Caco-2 (cell line): Measurements from ENCODE around the gene THOC2. TPM values are rescaled to one million over a fixed set of nuclear protein-coding genes. Genes with fewer than 3 reads are reported as not detected.

Experiments used
- BruUV-seq: library from RNA; stranded (reverse); fragments of 400-500 nt; replicated peaks from 2 replicates; lab custom pipeline; 2021; lab: Mats Ljungman, UMichigan
- CTCF ChIA-PET: fragments of 300-600 bp; sonication (Branson Sonifier 250); formaldehyde crosslinking; loops from one replicate; lab custom pipeline; 2022; ENCODE audit warnings: antibody characterized with exemption; lab: Charles Lee
- POLR2A ChIA-PET: fragments of 300-600 bp; sonication (Branson Sonifier 250); formaldehyde crosslinking; loops from one replicate; lab custom pipeline; 2022; ENCODE audit warnings: antibody characterized with exemption; lab: Charles Lee
- DNase-seq, 2 experiments: peaks; one replicate each; pipeline versions ENCODE4 v3.0.0 to v3.0.0-alpha.2; 2020 to 2022
- H3K27me3 ChIP-seq: replicated peaks from 2 replicates; pipeline ENCODE4 v1.6.0; 2011; ENCODE audit warnings: low read length; ENCODE audit not compliant: control insufficient read depth, insufficient read depth
- H3K36me3 ChIP-seq: 2 replicates; pipeline ENCODE4 v1.5.1; 2011; ENCODE audit warnings: low read length; ENCODE audit not compliant: control insufficient read depth, insufficient read depth
- H3K4me1 ChIP-seq: fragments of 250-450 bp; sonication (Bioruptor Pico); 2 replicates; pipeline ENCODE4 v1.5.1; 2020; ENCODE audit warnings: mild to moderate bottlenecking
- H3K4me3 ChIP-seq: 2 replicates; pipeline ENCODE4 v1.5.1; 2011; ENCODE audit warnings: low read depth, mild to moderate bottlenecking, control low read depth, low read length
- H3K9me3 ChIP-seq: fragments of 250-450 bp; sonication (Bioruptor Pico); 2 replicates; pipeline ENCODE4 v1.5.1; 2020; ENCODE audit warnings: mild to moderate bottlenecking, moderate library complexity
- H3K27ac Mint-ChIP-seq: one replicate; pipeline ENCODE4 v1.8.0; 2022; ENCODE audit warnings: mixed read lengths; ENCODE audit not compliant: unreplicated experiment
- H3K27me3 Mint-ChIP-seq: one replicate; pipeline ENCODE4 v1.8.0; 2022; ENCODE audit warnings: mixed read lengths; ENCODE audit not compliant: insufficient read depth, unreplicated experiment
- H3K36me3 Mint-ChIP-seq: one replicate; pipeline ENCODE4 v1.8.0; 2022; ENCODE audit warnings: mild to moderate bottlenecking, mixed read lengths; ENCODE audit not compliant: insufficient read depth, unreplicated experiment
- H3K4me1 Mint-ChIP-seq: one replicate; pipeline ENCODE4 v1.8.0; 2022; ENCODE audit warnings: low read depth, mixed read lengths; ENCODE audit not compliant: unreplicated experiment
- H3K4me3 Mint-ChIP-seq: one replicate; pipeline ENCODE4 v1.8.0; 2022; ENCODE audit warnings: mild to moderate bottlenecking, moderate library complexity, mixed read lengths; ENCODE audit not compliant: unreplicated experiment
- H3K9me3 Mint-ChIP-seq: one replicate; pipeline ENCODE4 v1.8.0; 2022; ENCODE audit warnings: mixed read lengths; ENCODE audit not compliant: unreplicated experiment
- CTCF ChIP-seq, 2 experiments: fragments of 200-600 bp in 1 of 2; IDR thresholded peaks; 1 replicate in 1 of 2; 2 replicates in 1 of 2; pipeline versions ENCODE4 v1.5.1 to v1.8.0; 2011 to 2022; ENCODE audit warnings: antibody characterized with exemption in 1 of 2, control low read depth in 1 of 2, inconsistent platforms in 1 of 2, low read depth in 1 of 2, low read length in 1 of 2, mild to moderate bottlenecking in 1 of 2, moderate library complexity in 1 of 2; ENCODE audit not compliant: insufficient read depth in 1 of 2, severe bottlenecking in 1 of 2, unreplicated experiment in 1 of 2
- intact Hi-C: fragments of 100-400 bp; cut with micrococcal nuclease; formaldehyde crosslinking; loops from one replicate; pipeline ENCODE4 v1.10.0; 2022; ENCODE audit not compliant: unreplicated experiment
- total RNA-seq: library from RNA; stranded (reverse); gene quantifications from 2 replicates; pipeline ENCODE4 v1.2.3, GENCODE V29; 2022

THOC2 gene
- total RNA-seq, 1 experiment from 2014 or later, result 85.4 TPM

DNA sequence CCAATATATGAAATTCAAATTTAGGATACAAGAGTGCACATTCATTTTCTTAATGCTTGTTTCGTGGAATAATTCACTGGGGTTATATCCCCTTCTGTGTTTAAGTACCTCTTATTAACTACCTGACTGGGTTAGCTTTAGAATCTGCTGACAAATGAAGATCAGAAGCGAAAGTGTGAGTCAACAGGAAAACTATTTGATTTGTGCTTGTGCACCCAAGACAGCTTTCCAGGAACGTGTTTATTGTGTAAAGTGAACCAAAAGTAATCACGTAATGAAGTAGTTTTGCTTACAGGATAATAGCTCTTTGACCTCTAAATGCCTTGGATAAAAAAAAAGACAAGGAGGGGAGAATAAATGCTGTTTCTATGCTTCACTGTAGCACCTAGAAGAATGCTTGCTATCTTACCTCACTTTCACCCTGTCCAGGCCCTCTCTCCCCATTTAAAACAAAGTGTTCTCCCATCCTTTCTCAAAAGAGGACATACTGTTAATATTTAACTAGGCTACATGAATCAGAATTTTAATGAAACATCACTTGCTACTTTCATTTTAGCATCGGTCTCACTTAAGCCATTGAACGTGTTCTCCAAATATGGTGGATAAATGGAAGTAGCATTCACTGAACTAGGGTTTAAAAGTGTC, 141.9 kb downstream of the THOC2 start:
- DNase-seq, result no peak
- no peak overlapping the region for H3K4me3 Mint-ChIP-seq
- no TSS peak for BruUV-seq

GRCh38 chrX:123588723-123589122, 144.1 kb downstream of the THOC2 start:
- H3K36me3 Mint-ChIP-seq, result no peaks in the 10 kb centered on the region
- H3K4me3 ChIP-seq, result no peak overlapping the region
- H3K9me3 Mint-ChIP-seq, result no peaks in the 10 kb centered on the region
- no peaks in the 10 kb centered on the region for H3K4me1 ChIP-seq
- POLR2A ChIA-PET, result no interaction called here
- no peak for DNase-seq
- no peaks in the 10 kb centered on the region for H3K27me3 Mint-ChIP-seq
- CTCF ChIA-PET, result no interaction called here
- no peak for TF ChIP-seq CTCF (IDR thresholded peaks at IDR 0.05; ENCODE audit: insufficient read depth in 1 of 2, low read depth in 1 of 2, low read length in 1 of 2, severe bottlenecking in 1 of 2, unreplicated experiment in 1 of 2)
- H3K4me3 Mint-ChIP-seq, result no peak overlapping the region
- H3K27ac Mint-ChIP-seq, result no peak overlapping the region
- BruUV-seq, result no TSS peak
- no peaks in the 10 kb centered on the region for H3K27me3 ChIP-seq
- no peaks in the 10 kb centered on the region for H3K36me3 ChIP-seq
- no peaks in the 10 kb centered on the region for H3K9me3 ChIP-seq
- H3K4me1 Mint-ChIP-seq, result no peaks in the 10 kb centered on the region
- intact Hi-C loops, result no loop called here

More for the DNA sequence above, 141.9 kb downstream of the THOC2 start:
- TF ChIP-seq CTCF (IDR thresholded peaks at IDR 0.05; ENCODE audit: insufficient read depth in 1 of 2, low read depth in 1 of 2, low read length in 1 of 2, severe bottlenecking in 1 of 2, unreplicated experiment in 1 of 2), result no peak
- Histone ChIP-seq H3K27me3 (no peaks in the 10 kb centered on the region), H3K36me3 (no peaks in the 10 kb centered on the region), H3K4me3 (no peak overlapping the region), H3K4me1 (no peaks in the 10 kb centered on the region), H3K9me3 (no peaks in the 10 kb centered on the region)
- no peaks in the 10 kb centered on the region for H3K36me3 Mint-ChIP-seq
- ChIA-PET POLR2A (no interaction called here), CTCF (no interaction called here)
- H3K27ac Mint-ChIP-seq, result no peak overlapping the region
- no peaks in the 10 kb centered on the region for H3K27me3 Mint-ChIP-seq
- no peaks in the 10 kb centered on the region for H3K4me1 Mint-ChIP-seq
- intact Hi-C loops, result no loop called here
- H3K9me3 Mint-ChIP-seq, result no peaks in the 10 kb centered on the region

DNA sequence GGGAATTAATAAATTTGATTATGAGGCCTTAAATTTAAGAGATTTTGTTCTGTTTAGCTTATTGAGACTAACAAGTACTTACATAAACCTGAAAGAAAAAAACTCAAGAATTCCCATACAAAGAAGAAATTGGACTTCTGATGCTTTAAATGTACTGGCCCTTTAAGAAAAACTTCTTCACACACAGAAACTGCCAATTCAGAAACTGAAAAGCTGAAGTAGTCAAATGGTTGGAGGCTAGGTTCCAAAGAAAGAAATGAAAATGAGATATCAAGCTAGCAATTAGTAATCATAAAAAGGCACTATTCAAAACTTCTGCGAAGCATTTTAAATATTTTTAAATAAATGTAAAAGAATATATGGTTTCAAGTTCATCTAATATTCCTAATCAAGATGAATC, 151.3 kb downstream of the THOC2 start:
- POLR2A ChIA-PET, result no interaction called here
- no peak for DNase-seq
- intact Hi-C loops, result no loop called here
- Mint-ChIP-seq H3K4me3 (no peak overlapping the region), H3K4me1 (no peaks in the 10 kb centered on the region), H3K27ac (no peak overlapping the region), H3K9me3 (no peaks in the 10 kb centered on the region), H3K27me3 (no peaks in the 10 kb centered on the region), H3K36me3 (no peaks in the 10 kb centered on the region)
- CTCF ChIA-PET, result no interaction called here
- H3K36me3 ChIP-seq, result no peaks in the 10 kb centered on the region
- BruUV-seq, result no TSS peak
- H3K27me3 ChIP-seq, result no peaks in the 10 kb centered on the region
- H3K4me3 ChIP-seq, result no peak overlapping the region
- no peak for TF ChIP-seq CTCF (IDR thresholded peaks at IDR 0.05; ENCODE audit: insufficient read depth in 1 of 2, low read depth in 1 of 2, low read length in 1 of 2, severe bottlenecking in 1 of 2, unreplicated experiment in 1 of 2)
- H3K9me3 ChIP-seq, result no peaks in the 10 kb centered on the region
- H3K4me1 ChIP-seq, result no peaks in the 10 kb centered on the region
